ENCODE results near the gene CSRNP3. TPM values are rescaled to one million over a fixed set of nuclear protein-coding genes. Genes with fewer than 3 reads are reported as not detected.

Gene CSRNP3
- total RNA-seq, 3 donors from 2014 or later: not detected

DNA sequence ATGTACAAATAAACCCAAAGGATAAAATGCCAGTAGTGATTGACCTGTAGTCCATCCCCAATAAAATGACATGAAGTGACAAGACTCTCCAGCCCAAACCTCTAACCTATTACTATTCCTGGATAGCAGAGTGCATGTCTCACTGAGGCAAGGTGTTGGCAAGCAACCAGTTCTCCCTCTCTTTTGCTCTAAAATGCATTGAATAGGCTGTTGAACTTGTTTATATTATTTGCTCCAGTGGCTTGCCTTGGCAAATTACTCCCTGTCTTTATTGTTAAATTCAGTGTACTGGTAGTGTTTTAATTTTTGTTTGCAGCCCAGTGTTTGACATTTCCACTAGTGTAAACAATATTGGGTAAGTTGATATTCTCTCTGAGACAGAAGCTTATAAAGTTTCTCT, 70.5 kb downstream of the CSRNP3 start:
- H3K4me3 Mint-ChIP-seq: no peak overlapping the region
- H3K36me3 Mint-ChIP-seq (ENCODE audit: insufficient read depth): no peaks in the 10 kb centered on the region
- H3K9me3 Mint-ChIP-seq: no peaks in the 10 kb centered on the region
- H3K4me1 Mint-ChIP-seq (ENCODE audit: low read depth): no peaks in the 10 kb centered on the region
- ATAC-seq: no peak
- H3K27me3 Mint-ChIP-seq (ENCODE audit: low read depth): no peaks in the 10 kb centered on the region
- DNase-seq: no peak

DNA sequence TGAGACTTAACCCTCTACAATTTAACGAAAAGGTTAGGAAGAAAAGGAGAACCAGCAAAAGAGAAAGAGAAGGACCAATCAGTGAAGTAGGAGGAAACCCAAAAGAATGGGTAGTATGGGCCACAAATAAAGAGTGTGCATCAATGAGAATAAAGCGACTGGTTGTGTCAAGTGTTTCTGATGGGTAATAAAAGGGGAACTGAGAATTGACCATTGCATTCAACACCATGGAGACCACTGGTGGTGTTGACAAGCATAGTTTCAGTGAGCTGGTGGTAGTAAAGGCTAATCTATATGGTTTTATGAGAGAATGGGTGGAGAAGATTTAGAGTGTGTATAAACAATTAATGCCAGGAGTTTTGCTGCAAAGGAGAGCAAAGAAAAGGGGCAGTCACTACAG, 75.4 kb downstream of the CSRNP3 start:
- DNase-seq (no peak), ATAC-seq (no peak)
- Mint-ChIP-seq H3K4me1 (ENCODE audit: low read depth) (no peaks in the 10 kb centered on the region), H3K9me3 (no peaks in the 10 kb centered on the region), H3K36me3 (ENCODE audit: insufficient read depth) (no peaks in the 10 kb centered on the region), H3K4me3 (no peak overlapping the region), H3K27me3 (ENCODE audit: low read depth) (no peaks in the 10 kb centered on the region)

DNA sequence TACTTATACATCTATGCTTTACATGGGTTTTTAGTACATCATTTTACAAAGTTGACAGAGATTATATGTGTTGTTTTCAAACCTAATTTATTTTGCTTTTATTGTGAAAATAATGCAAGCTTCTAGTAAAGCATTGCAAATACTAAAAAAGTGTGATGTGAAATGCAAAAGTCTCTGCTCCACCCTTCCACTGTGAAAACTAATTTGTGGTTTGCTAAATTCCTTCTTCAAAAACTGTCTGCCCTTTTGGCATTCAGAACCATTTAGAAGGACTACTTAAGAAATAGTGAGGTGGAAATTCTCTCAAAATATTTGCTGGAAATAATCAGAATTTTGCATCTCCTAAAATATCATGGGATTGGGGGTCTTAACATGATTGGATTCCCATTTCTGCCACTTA, 78.4 kb downstream of the CSRNP3 start:
- H3K36me3 Mint-ChIP-seq (ENCODE audit: insufficient read depth): no peaks in the 10 kb centered on the region
- DNase-seq (no peak), ATAC-seq (no peak)
- no peaks in the 10 kb centered on the region for H3K4me1 Mint-ChIP-seq (ENCODE audit: low read depth)
- H3K4me3 Mint-ChIP-seq: no peak overlapping the region
- no peaks in the 10 kb centered on the region for H3K27me3 Mint-ChIP-seq (ENCODE audit: low read depth)
- H3K9me3 Mint-ChIP-seq: no peaks in the 10 kb centered on the region

DNA sequence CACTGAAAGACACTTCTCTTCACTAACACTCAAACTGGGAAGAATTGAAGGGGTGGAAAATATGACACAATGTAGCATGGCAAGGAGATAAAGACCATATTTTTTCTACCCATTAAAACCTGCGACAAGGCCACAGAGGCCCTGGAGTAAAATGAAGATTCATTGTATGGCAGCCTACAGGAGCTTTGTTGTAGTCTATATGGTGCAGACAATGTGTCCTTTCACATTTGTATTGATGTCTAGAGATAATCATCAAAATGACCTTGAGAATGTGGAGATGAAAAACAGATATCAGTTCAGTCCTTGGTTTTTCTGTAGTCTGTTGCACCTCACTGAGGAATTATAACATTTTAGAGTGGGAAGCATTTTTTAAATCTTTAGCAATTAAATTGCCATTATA, 80.1 kb downstream of the CSRNP3 start:
- Mint-ChIP-seq H3K27me3 (ENCODE audit: low read depth) (no peaks in the 10 kb centered on the region), H3K4me3 (no peak overlapping the region), H3K36me3 (ENCODE audit: insufficient read depth) (no peaks in the 10 kb centered on the region), H3K9me3 (no peaks in the 10 kb centered on the region), H3K4me1 (ENCODE audit: low read depth) (no peaks in the 10 kb centered on the region)
- DNase-seq (no peak), ATAC-seq (no peak)

DNA sequence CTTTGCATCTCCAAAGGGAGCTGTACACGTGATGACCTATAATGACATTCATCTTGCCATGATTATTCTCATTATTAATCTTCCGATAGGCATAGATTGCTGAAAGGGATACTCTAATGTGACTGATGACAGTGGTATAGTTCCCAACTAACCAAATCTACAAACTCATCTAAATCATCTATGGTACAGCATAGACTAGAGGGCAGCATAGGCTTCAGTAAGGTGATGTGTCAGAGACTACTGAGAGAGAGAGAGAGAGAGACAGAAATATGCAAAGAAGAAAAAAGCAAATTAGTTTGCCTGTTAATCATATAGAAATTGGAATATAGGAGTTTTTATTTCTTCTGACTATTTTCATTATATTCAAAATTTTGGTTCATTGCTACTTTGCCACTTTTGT, 89.3 kb downstream of the CSRNP3 start:
- H3K4me3 Mint-ChIP-seq: no peak overlapping the region
- no peaks in the 10 kb centered on the region for H3K27me3 Mint-ChIP-seq (ENCODE audit: low read depth)
- H3K4me1 Mint-ChIP-seq (ENCODE audit: low read depth): no peaks in the 10 kb centered on the region
- no peak for ATAC-seq
- DNase-seq: no peak
- H3K36me3 Mint-ChIP-seq (ENCODE audit: insufficient read depth): no peaks in the 10 kb centered on the region
- no peaks in the 10 kb centered on the region for H3K9me3 Mint-ChIP-seq

DNA sequence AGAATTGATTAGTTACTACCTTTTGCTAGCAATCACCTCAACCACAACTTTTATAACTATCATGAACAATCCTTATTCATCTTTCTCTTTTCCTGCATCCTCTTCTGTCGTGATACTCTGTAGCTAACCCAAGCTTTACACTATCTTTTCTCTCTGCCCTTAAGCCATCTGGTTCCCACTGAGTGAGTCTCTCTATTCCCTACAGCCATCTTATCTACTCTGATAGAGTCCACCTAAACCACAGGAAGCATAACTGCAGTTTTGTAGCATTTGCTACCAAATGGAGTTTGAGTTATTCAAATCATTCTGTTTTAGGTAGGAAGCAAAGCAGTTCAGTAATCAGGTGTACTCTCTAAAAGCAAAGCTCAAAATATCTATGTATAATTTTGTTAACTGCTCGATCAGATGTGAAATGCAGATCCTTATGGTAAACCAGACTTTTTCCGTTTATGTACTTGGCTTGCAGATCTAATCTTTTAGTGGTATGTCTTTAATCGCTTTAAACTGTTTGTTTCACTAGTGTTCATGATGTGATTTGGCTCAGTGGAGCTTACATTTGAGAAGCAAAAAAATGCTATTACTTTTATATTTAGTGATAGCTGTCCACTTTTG, 91.0 kb downstream of the CSRNP3 start:
- Mint-ChIP-seq H3K4me1 (ENCODE audit: low read depth) (no peaks in the 10 kb centered on the region), H3K27me3 (ENCODE audit: low read depth) (no peaks in the 10 kb centered on the region), H3K9me3 (no peaks in the 10 kb centered on the region), H3K4me3 (no peak overlapping the region), H3K36me3 (ENCODE audit: insufficient read depth) (no peaks in the 10 kb centered on the region)
- ATAC-seq (no peak), DNase-seq (no peak)

DNA sequence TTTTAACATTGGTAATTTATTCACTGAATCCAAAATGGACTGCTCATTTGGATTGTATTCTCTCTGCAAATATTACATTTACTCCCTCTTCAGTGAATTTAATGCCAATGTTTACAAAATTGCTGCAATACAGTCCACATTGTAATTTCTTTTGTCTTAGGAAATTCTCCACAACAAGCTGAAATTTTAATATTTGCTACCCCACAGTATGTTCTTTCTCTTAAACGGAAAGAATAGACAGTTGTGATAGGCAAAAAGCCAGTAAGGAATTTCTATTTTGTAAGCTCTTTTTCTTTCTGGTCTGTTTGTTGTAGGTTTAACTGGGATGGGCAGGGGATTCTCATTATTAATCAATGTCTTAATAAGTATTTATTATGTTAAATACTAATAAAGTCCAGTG, 92.0 kb downstream of the CSRNP3 start:
- Mint-ChIP-seq H3K36me3 (ENCODE audit: insufficient read depth) (no peaks in the 10 kb centered on the region), H3K4me1 (ENCODE audit: low read depth) (no peaks in the 10 kb centered on the region), H3K27me3 (ENCODE audit: low read depth) (no peaks in the 10 kb centered on the region), H3K4me3 (no peak overlapping the region), H3K9me3 (no peaks in the 10 kb centered on the region)
- no peak for ATAC-seq
- no peak for DNase-seq

DNA sequence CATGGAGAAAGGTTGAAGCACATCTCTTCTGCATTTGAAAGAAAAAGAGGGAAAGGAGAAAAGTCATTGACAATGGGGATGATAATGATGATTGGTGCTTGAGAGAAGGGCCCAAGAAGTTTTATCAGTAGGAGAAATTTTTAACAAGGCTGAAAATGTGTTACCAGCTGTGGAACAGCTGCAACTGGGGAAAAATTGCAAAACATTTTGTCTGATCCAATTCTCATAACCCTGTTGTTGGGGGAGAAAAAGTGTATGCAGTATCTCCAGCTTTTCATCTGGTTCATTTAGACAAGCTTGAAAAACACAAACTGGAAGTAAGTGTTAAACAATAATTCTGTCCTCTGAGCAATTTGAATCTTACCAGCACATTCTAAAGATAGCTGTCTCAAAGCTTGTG, 92.7 kb downstream of the CSRNP3 start:
- Mint-ChIP-seq H3K36me3 (ENCODE audit: insufficient read depth) (no peaks in the 10 kb centered on the region), H3K4me1 (ENCODE audit: low read depth) (no peaks in the 10 kb centered on the region), H3K9me3 (no peaks in the 10 kb centered on the region), H3K4me3 (no peak overlapping the region), H3K27me3 (ENCODE audit: low read depth) (no peaks in the 10 kb centered on the region)
- DNase-seq: no peak
- ATAC-seq: no peak

DNA sequence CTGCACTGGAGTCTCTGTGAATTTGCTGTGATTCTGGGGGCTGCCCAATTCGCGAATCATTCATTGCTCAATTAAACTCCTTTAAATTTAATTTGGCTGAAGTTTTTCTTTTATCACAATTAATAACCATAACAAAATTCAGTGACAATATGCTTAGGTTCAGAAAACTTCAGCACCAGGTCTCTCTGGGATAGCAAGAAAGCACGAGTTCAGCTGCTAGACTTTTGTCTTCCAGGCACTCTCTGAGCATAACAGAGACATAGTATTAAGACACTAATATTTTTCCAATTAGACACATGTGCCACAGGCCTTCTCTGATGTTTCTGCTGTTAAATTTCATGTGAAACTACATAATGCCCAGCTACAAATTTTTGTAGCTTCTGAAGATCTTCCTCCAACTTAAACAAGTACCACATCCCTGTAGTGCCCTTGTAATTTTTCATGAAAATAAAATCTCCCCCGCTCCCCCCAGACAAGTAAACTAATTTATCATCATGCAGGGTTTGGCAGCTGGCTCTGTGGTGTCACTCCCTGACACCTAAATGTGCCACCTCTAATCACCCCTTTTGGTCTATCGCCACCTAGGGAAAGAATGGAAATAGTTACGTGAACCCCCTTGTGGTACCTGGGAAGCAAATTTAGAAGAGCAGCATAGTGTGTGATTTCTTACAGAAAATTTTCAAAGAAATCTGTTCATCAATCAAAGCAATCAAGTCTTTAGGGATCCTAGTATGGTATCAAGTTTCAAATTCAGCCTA, 94.1 kb downstream of the CSRNP3 start:
- no peaks in the 10 kb centered on the region for H3K27me3 Mint-ChIP-seq (ENCODE audit: low read depth)
- DNase-seq (no peak), ATAC-seq (no peak)
- no peaks in the 10 kb centered on the region for H3K36me3 Mint-ChIP-seq (ENCODE audit: insufficient read depth)
- H3K4me1 Mint-ChIP-seq (ENCODE audit: low read depth): no peaks in the 10 kb centered on the region
- H3K4me3 Mint-ChIP-seq: no peak overlapping the region
- H3K9me3 Mint-ChIP-seq: no peaks in the 10 kb centered on the region

DNA sequence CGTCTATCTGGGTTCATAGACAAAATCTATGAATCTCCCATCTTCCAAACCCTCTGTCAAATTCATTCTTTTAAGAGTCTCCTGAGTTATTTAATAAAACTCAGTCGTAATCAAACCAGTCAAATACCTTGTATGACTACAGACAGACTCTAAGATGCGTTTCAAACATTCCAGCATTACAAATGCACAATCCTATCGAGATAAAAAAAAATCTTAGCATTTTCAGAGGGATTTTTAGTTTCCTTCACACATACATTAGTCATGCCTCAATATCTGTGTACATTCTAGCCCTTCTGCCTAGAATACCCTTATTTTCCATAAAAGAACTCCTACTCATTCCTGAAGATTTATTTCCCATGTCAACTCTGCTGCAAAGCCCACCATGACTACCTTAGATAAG, 96.5 kb downstream of the CSRNP3 start:
- DNase-seq: no peak
- Mint-ChIP-seq H3K9me3 (no peaks in the 10 kb centered on the region), H3K36me3 (ENCODE audit: insufficient read depth) (no peaks in the 10 kb centered on the region), H3K4me3 (no peak overlapping the region), H3K27me3 (ENCODE audit: low read depth) (no peaks in the 10 kb centered on the region), H3K4me1 (ENCODE audit: low read depth) (no peaks in the 10 kb centered on the region)
- no peak for ATAC-seq

DNA sequence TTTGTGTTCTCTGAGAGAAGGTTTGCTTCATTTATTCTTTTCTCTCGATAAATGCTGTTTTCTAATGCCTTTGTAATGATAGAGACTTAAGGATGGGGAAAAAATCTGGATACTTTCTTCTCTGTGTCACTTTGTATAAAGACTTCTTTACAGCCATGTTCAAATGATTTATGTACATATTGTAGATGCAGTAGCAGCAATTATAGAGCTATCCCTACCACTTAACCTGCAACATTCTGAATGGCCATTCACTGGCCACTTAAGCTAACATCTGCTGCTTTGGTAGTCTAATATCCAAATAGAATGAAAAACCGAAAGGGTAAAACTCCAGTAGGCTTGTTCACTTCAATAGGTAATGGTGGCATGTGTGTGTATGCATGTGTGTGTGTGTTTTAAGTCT, 97.8 kb downstream of the CSRNP3 start:
- no peak for ATAC-seq
- Mint-ChIP-seq H3K36me3 (ENCODE audit: insufficient read depth) (no peaks in the 10 kb centered on the region), H3K9me3 (no peaks in the 10 kb centered on the region), H3K27me3 (ENCODE audit: low read depth) (no peaks in the 10 kb centered on the region), H3K4me3 (no peak overlapping the region), H3K4me1 (ENCODE audit: low read depth) (no peaks in the 10 kb centered on the region)
- DNase-seq: no peak

DNA sequence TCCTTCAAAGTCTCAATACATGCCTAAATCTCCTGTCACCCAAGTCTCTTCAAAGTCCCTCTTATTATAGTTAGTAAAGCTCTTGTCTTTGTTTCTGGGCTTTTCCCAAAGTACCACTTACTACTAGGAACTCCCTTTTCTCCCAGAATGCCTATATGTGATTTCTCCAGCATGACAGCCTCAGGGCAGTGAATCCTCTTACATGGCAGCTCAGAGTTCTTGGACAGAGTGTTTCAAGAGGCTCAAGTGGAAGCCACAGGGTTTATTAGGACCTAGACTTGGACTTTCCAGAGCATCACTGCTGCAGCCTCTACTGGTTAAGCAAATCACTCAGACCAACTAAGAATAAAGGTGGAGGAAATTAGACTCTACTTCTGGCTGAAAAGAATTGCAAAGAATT, 98.9 kb downstream of the CSRNP3 start:
- Mint-ChIP-seq H3K27me3 (ENCODE audit: low read depth) (no peaks in the 10 kb centered on the region), H3K36me3 (ENCODE audit: insufficient read depth) (no peaks in the 10 kb centered on the region), H3K4me3 (no peak overlapping the region), H3K4me1 (ENCODE audit: low read depth) (no peaks in the 10 kb centered on the region), H3K9me3 (no peaks in the 10 kb centered on the region)
- ATAC-seq (no peak), DNase-seq (no peak)

DNA sequence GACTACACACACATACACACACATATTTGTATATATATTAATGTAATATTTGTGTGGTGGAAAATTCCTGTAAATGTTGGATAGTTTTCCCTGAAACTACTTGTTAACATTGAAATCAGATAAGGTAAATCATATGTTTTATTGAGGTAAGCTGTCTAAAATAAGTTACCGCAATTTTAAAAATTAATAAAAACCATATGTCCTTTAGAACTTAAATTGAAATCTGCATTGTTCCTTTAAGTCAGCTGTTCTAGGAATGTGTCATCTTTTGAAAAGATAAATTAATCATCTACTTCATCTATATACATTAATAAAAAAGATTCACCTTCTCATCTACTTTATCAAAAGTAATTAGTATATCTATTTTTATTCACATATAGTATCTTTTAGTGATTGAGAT, 102.0 kb downstream of the CSRNP3 start:
- Mint-ChIP-seq H3K36me3 (ENCODE audit: insufficient read depth) (no peaks in the 10 kb centered on the region), H3K4me3 (no peak overlapping the region), H3K9me3 (no peaks in the 10 kb centered on the region), H3K27me3 (ENCODE audit: low read depth) (no peaks in the 10 kb centered on the region), H3K4me1 (ENCODE audit: low read depth) (no peaks in the 10 kb centered on the region)
- no peak for DNase-seq
- no peak for ATAC-seq

DNA sequence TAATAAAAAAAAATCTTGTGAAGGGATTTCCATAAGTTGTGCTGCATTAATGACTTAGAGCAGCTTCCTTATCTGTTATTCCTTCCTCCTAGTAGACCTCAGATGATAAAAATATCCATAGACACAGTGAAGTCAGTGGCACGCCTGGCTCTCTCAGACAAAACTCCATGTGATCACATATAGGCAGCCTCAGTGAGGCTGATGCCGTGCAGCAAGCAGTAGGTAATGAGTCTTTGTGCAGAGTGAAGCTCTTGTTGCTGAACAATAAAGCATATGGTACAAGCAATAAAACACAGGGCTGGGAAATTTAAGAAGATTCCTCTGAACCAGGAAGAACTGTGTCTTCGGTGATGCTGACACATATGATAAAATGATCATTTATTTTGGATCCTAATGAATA, 102.7 kb downstream of the CSRNP3 start:
- Mint-ChIP-seq H3K36me3 (ENCODE audit: insufficient read depth) (no peaks in the 10 kb centered on the region), H3K9me3 (no peaks in the 10 kb centered on the region), H3K4me1 (ENCODE audit: low read depth) (no peaks in the 10 kb centered on the region), H3K4me3 (no peak overlapping the region), H3K27me3 (ENCODE audit: low read depth) (no peaks in the 10 kb centered on the region)
- no peak for DNase-seq
- no peak for ATAC-seq

DNA sequence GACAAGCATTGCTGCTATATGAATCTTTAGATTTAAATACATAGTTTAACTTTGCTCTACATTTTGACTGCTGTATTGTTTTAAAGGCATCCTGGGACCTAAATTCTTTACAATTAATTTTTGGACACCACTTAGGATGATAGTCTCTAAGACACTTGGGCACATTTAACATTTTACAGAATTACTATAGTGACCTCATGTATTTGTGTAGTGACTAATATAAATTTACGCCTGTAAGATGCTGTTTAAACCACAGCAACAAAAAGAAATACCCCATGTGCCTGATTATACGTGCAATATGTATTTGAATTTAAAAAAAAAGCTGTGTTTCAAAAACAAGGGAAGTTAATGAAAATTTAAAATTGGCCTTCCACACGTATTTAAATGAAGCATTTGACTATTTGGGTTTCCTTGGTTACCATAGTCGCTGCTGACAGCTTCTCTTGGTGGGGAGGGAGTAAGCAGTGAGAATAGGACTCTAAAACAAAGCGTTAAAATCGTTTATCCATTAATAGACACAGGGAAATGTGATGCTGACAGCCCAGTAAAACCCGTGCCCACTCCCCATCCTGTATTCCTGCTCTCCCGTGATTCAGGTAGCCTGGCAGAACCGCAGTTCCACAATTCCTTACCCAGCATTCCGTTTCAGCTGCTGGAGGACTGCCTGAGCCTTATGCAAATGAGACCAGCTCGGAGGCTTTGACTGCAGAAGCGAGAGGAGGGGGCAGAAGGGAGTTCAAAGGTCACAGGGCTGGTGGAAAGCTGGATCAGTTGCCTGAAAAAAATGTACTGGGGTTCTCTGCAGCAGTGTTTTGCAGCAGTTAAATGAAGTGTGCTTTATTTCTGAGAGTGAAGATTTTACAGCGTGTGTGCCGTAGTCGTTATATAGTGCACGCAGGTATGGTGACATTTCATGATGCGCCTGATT, 104.3 kb downstream of the CSRNP3 start:
- no peaks in the 10 kb centered on the region for H3K27me3 Mint-ChIP-seq (ENCODE audit: low read depth)
- H3K4me3 Mint-ChIP-seq: no peak overlapping the region
- no peaks in the 10 kb centered on the region for H3K9me3 Mint-ChIP-seq
- DNase-seq (no peak), ATAC-seq (no peak)
- H3K36me3 Mint-ChIP-seq (ENCODE audit: insufficient read depth): no peaks in the 10 kb centered on the region
- no peaks in the 10 kb centered on the region for H3K4me1 Mint-ChIP-seq (ENCODE audit: low read depth)

All from activated T-cell treated with anti-CD3 and anti-CD28 coated beads, Interleukin-2, amount 50 U/mL, for 4 hours (primary cell).